T-helper 1 cell treated with Interleukin-12 subunit alpha and Interleukin-12 subunit beta and Interleukin-4 antibody, amounts not matched to agents 30 μg/mL and 1 μg/mL, for 36 hours (primary cell): Measurements from ENCODE around the gene POR.
"Not testable (repeated sequence)": the region's sequence is repeated elsewhere in the genome, so short reads cannot be mapped to it uniquely, and the experiment has no call there.

Experiments
- H3K27ac Mint-ChIP-seq: one replicate; pipeline ENCODE4 v1.8.0; 2021; ENCODE audit warnings: mild to moderate bottlenecking, mixed read lengths
- H3K27me3 Mint-ChIP-seq: one replicate; pipeline ENCODE4 v1.8.0; 2021; ENCODE audit warnings: low read depth, mixed read lengths
- H3K36me3 Mint-ChIP-seq: one replicate; pipeline ENCODE4 v1.8.0; 2021; ENCODE audit warnings: low read depth, mixed read lengths
- H3K4me1 Mint-ChIP-seq: one replicate; pipeline ENCODE4 v1.8.0; 2021; ENCODE audit warnings: low read depth, mixed read lengths
- H3K4me3 Mint-ChIP-seq: one replicate; pipeline ENCODE4 v1.8.0; 2021; ENCODE audit warnings: mild to moderate bottlenecking, moderate library complexity, mixed read lengths
- H3K9me3 Mint-ChIP-seq: one replicate; pipeline ENCODE4 v1.8.0; 2021; ENCODE audit warnings: mixed read lengths

Gene POR

GRCh38 chr7:75892634-75893272, 22.2 kb upstream of the POR start:
- no peaks in the 10 kb centered on the region for H3K4me1 Mint-ChIP-seq
- H3K4me3 Mint-ChIP-seq: no peak overlapping the region
- no peaks in the 10 kb centered on the region for H3K27me3 Mint-ChIP-seq
- no peak overlapping the region for H3K27ac Mint-ChIP-seq
- H3K36me3 Mint-ChIP-seq: peaks cover 8% of the 10 kb centered on the region
- H3K9me3 Mint-ChIP-seq: no peaks in the 10 kb centered on the region

GRCh38 chr7:75896803-75897327, 18.1 kb upstream of the POR start:
- H3K36me3 Mint-ChIP-seq: no peaks in the 10 kb centered on the region
- H3K4me3 Mint-ChIP-seq: no peak overlapping the region
- no peak overlapping the region for H3K27ac Mint-ChIP-seq
- H3K9me3 Mint-ChIP-seq: no peaks in the 10 kb centered on the region
- no peaks in the 10 kb centered on the region for H3K4me1 Mint-ChIP-seq
- H3K27me3 Mint-ChIP-seq: no peaks in the 10 kb centered on the region

- no peaks in the 10 kb centered on the region for H3K27me3 Mint-ChIP-seq
- H3K4me1 Mint-ChIP-seq: no peaks in the 10 kb centered on the region
- no peaks in the 10 kb centered on the region for H3K36me3 Mint-ChIP-seq
- H3K27ac Mint-ChIP-seq: no peak overlapping the region
- no peak overlapping the region for H3K4me3 Mint-ChIP-seq
- no peaks in the 10 kb centered on the region for H3K9me3 Mint-ChIP-seq
Measured at GRCh38 chr7:75900617-75901315, 14.2 kb upstream of the POR start.

- H3K4me1 Mint-ChIP-seq: peaks cover 3% of the 10 kb centered on the region
Measured at GRCh38 chr7:75905785-75906604, 9.0 kb upstream of the POR start.

GRCh38 chr7:75906991-75907667, 7.8 kb upstream of the POR start:
- Mint-ChIP-seq H3K4me1 (peaks cover 3% of the 10 kb centered on the region), H3K4me3 (no peak overlapping the region), H3K9me3 (no peaks in the 10 kb centered on the region), H3K27ac (no peak overlapping the region), H3K27me3 (no peaks in the 10 kb centered on the region), H3K36me3 (no peaks in the 10 kb centered on the region)

More at GRCh38 chr7:75905785-75906604, 9.0 kb upstream of the POR start:
- no peak overlapping the region for H3K4me3 Mint-ChIP-seq
- H3K27me3 Mint-ChIP-seq: no peaks in the 10 kb centered on the region
- H3K36me3 Mint-ChIP-seq: no peaks in the 10 kb centered on the region
- H3K27ac Mint-ChIP-seq: no peak overlapping the region
- no peaks in the 10 kb centered on the region for H3K9me3 Mint-ChIP-seq

- not testable (repeated sequence) for H3K36me3 Mint-ChIP-seq, H3K9me3 Mint-ChIP-seq, H3K4me1 Mint-ChIP-seq, H3K27ac Mint-ChIP-seq, H3K4me3 Mint-ChIP-seq, H3K27me3 Mint-ChIP-seq
Measured at GRCh38 chr7:75907668-75908039, 7.3 kb upstream of the POR start.

GRCh38 chr7:75909521-75910132, 5.3 kb upstream of the POR start:
- no peak overlapping the region for H3K27ac Mint-ChIP-seq
- peaks cover 9% of the 10 kb centered on the region for H3K4me1 Mint-ChIP-seq
- no peaks in the 10 kb centered on the region for H3K27me3 Mint-ChIP-seq
- H3K36me3 Mint-ChIP-seq: no peaks in the 10 kb centered on the region
- H3K9me3 Mint-ChIP-seq: no peaks in the 10 kb centered on the region
- no peak overlapping the region for H3K4me3 Mint-ChIP-seq

- not testable (repeated sequence) for H3K9me3 Mint-ChIP-seq, H3K27me3 Mint-ChIP-seq, H3K27ac Mint-ChIP-seq, H3K36me3 Mint-ChIP-seq, H3K4me3 Mint-ChIP-seq
- H3K4me1 Mint-ChIP-seq: peaks cover 11% of the 10 kb centered on the region
Measured at GRCh38 chr7:75911186-75911585, 3.8 kb upstream of the POR start.

GRCh38 chr7:75913437-75913836, 1.5 kb upstream of the POR start:
- H3K4me3 Mint-ChIP-seq: no peak overlapping the region
- H3K36me3 Mint-ChIP-seq: no peaks in the 10 kb centered on the region
- H3K4me1 Mint-ChIP-seq: peaks cover 11% of the 10 kb centered on the region
- H3K9me3 Mint-ChIP-seq: no peaks in the 10 kb centered on the region
- no peak overlapping the region for H3K27ac Mint-ChIP-seq
- H3K27me3 Mint-ChIP-seq: no peaks in the 10 kb centered on the region

- H3K9me3 Mint-ChIP-seq: no peaks in the 10 kb centered on the region
- H3K4me1 Mint-ChIP-seq: peaks cover 15% of the 10 kb centered on the region
- peaks cover 1% of the 10 kb centered on the region for H3K36me3 Mint-ChIP-seq
- peak overlapping the region; percentile 89 for H3K4me3 Mint-ChIP-seq
- no peaks in the 10 kb centered on the region for H3K27me3 Mint-ChIP-seq
- H3K27ac Mint-ChIP-seq: peak overlapping the region; percentile 90
Measured at GRCh38 chr7:75914169-75914654, 743 bp upstream of the POR start.

- H3K4me3 Mint-ChIP-seq: peak overlapping the region; percentile 87
- peaks cover 2% of the 10 kb centered on the region for H3K36me3 Mint-ChIP-seq
- no peaks in the 10 kb centered on the region for H3K27me3 Mint-ChIP-seq
- H3K9me3 Mint-ChIP-seq: no peaks in the 10 kb centered on the region
- H3K27ac Mint-ChIP-seq: peak overlapping the region; percentile 52
- peaks cover 18% of the 10 kb centered on the region for H3K4me1 Mint-ChIP-seq
Measured at GRCh38 chr7:75915416-75916156, 631 bp downstream of the POR start.

GRCh38 chr7:75916259-75916658, 1.3 kb downstream of the POR start:
- H3K4me1 Mint-ChIP-seq: peaks cover 19% of the 10 kb centered on the region
- no peaks in the 10 kb centered on the region for H3K27me3 Mint-ChIP-seq
- no peaks in the 10 kb centered on the region for H3K9me3 Mint-ChIP-seq
- H3K27ac Mint-ChIP-seq: peak overlapping the region; percentile 52
- peak overlapping the region; percentile 87 for H3K4me3 Mint-ChIP-seq
- H3K36me3 Mint-ChIP-seq: peaks cover 2% of the 10 kb centered on the region
